ENCODE results near the gene CLEC4F. TPM values are rescaled to one million over a fixed set of nuclear protein-coding genes. Genes with fewer than 3 reads are reported as not detected.

Gene CLEC4F
- total and polyA plus RNA-seq, 2 donors (not counting 3 experiments of a cell fraction or from before 2014, with no cell fraction given) = not detected

GRCh38 chr2:70832386-70832785 is 12.0 kb upstream of the CLEC4F start:
- H3K9me3 ChIP-seq (replicated peaks; ENCODE audit: control insufficient read depth, insufficient read depth, low read length) = no peaks in the 10 kb centered on the region
- no peaks in the 10 kb centered on the region for H4K20me1 ChIP-seq (replicated peaks; ENCODE audit: control insufficient read depth, extremely low read depth, insufficient read depth, low read length)
- BruUV-seq (replicated peaks) = no TSS peak
- dilution Hi-C loops (cut with MboI; ENCODE audit: extremely low pct_ligation_motif_present, low sequenced_read_pairs) = no loop called here
- TF ChIP-seq EZH2 (IDR thresholded peaks at IDR 0.05; ENCODE audit: borderline replicate concordance, low read depth, low read length, severe bottlenecking) = no peak
- TF ChIP-seq JUN (IDR thresholded peaks at IDR 0.05; ENCODE audit: borderline replicate concordance, insufficient read depth, insufficient read length, low read depth) = no peak
- TF ChIP-seq FOS (IDR thresholded peaks at IDR 0.05; ENCODE audit: borderline replicate concordance, insufficient read depth, low read length) = no peak
- no peak for TF ChIP-seq MYC (IDR thresholded peaks at IDR 0.05; ENCODE audit: low read depth, low read length)
- H3K9me1 ChIP-seq (replicated peaks; ENCODE audit: control insufficient read depth, extremely low read depth, insufficient read depth, low read length) = no peaks in the 10 kb centered on the region
- no peak overlapping the region for H3K9ac ChIP-seq (replicated peaks; ENCODE audit: extremely low read depth, insufficient read depth, low read length)
- H3K36me3 ChIP-seq (ENCODE audit: control insufficient read depth in 2 of 2, extremely low read depth in 1 of 2, insufficient read depth in 2 of 2, low read length in 2 of 2) = no peaks in the 10 kb centered on the region
- no peak overlapping the region for H2AFZ ChIP-seq (ENCODE audit: low read depth, low read length)
- peaks cover 2 to 7% of the 10 kb centered on the region in 2 experiments for H3K27me3 ChIP-seq (ENCODE audit: control insufficient read depth in 2 of 2, insufficient read depth in 2 of 2, low read length in 2 of 2)
- no peak overlapping the region for H3K27ac ChIP-seq (ENCODE audit: insufficient read depth, low read depth, low read length)
- H3K4me1 ChIP-seq (ENCODE audit: control insufficient read depth, extremely low read depth, insufficient read depth, low read length) = peaks cover 20% of the 10 kb centered on the region
- no peaks in the 10 kb centered on the region for H3K79me2 ChIP-seq (ENCODE audit: control insufficient read depth, insufficient read depth, low read length)
- H3K4me3 ChIP-seq (replicated peaks in 1 of 3; ENCODE audit: insufficient read depth in 1 of 3, low read depth in 1 of 3, low read length in 3 of 3) = no peak overlapping the region
- H3K4me2 ChIP-seq (ENCODE audit: insufficient read depth, low read length) = no peak overlapping the region
- intact Hi-C loops (cut with micrococcal nuclease) = no loop called here
- FAIRE-seq (no peak), DNase-seq (ENCODE audit: low read depth, low spot score) (no peak)
- CTCF ChIA-PET = no interaction called here
- POLR2A ChIA-PET = no interaction called here

- H3K9me1 ChIP-seq (replicated peaks; ENCODE audit: control insufficient read depth, extremely low read depth, insufficient read depth, low read length) = no peaks in the 10 kb centered on the region
- H3K36me3 ChIP-seq (ENCODE audit: control insufficient read depth in 2 of 2, extremely low read depth in 1 of 2, insufficient read depth in 2 of 2, low read length in 2 of 2) = no peaks in the 10 kb centered on the region
- H3K9me3 ChIP-seq (replicated peaks; ENCODE audit: control insufficient read depth, insufficient read depth, low read length) = no peaks in the 10 kb centered on the region
- peaks cover 20% of the 10 kb centered on the region for H3K4me1 ChIP-seq (ENCODE audit: control insufficient read depth, extremely low read depth, insufficient read depth, low read length)
- no peak overlapping the region for H3K4me2 ChIP-seq (ENCODE audit: insufficient read depth, low read length)
- ChIA-PET POLR2A (no interaction called here), CTCF (no interaction called here)
- intact Hi-C loops (cut with micrococcal nuclease) (no loop called here), dilution Hi-C loops (cut with MboI; ENCODE audit: extremely low pct_ligation_motif_present, low sequenced_read_pairs) (no loop called here)
- H3K79me2 ChIP-seq (ENCODE audit: control insufficient read depth, insufficient read depth, low read length) = no peaks in the 10 kb centered on the region
- H2AFZ ChIP-seq (ENCODE audit: low read depth, low read length) = no peak overlapping the region
- BruUV-seq (replicated peaks) = no TSS peak
- DNase-seq (ENCODE audit: low read depth, low spot score) (peak; percentile 49), FAIRE-seq (peak; percentile 26)
- H3K4me3 ChIP-seq (replicated peaks in 1 of 3; ENCODE audit: insufficient read depth in 1 of 3, low read depth in 1 of 3, low read length in 3 of 3) = no peak overlapping the region
- no peaks in the 10 kb centered on the region for H4K20me1 ChIP-seq (replicated peaks; ENCODE audit: control insufficient read depth, extremely low read depth, insufficient read depth, low read length)
- H3K27me3 ChIP-seq (ENCODE audit: control insufficient read depth in 2 of 2, insufficient read depth in 2 of 2, low read length in 2 of 2) = peaks cover 2 to 7% of the 10 kb centered on the region in 2 experiments
- H3K9ac ChIP-seq (replicated peaks; ENCODE audit: extremely low read depth, insufficient read depth, low read length) = no peak overlapping the region
- no peak overlapping the region for H3K27ac ChIP-seq (ENCODE audit: insufficient read depth, low read depth, low read length)
- TF ChIP-seq POLR2A (IDR thresholded peaks at IDR 0.05; ENCODE audit: low read depth, low read length) (no peak), FOS (IDR thresholded peaks at IDR 0.05; ENCODE audit: borderline replicate concordance, insufficient read depth, low read length) (no peak), POLR2AphosphoS5 (IDR thresholded peaks at IDR 0.05; ENCODE audit: insufficient read depth, low read depth, low read length) (no peak), MYC (IDR thresholded peaks at IDR 0.05; ENCODE audit: low read depth, low read length) (no peak), CTCF (IDR thresholded peaks at IDR 0.05; ENCODE audit: extremely low read depth in 1 of 2, insufficient read depth in 1 of 2, low read depth in 1 of 2, low read length in 2 of 2) (no peak), GATA2 (IDR thresholded peaks at IDR 0.05; ENCODE audit: insufficient read depth, insufficient read length, low read depth, low read length) (no peak), JUN (IDR thresholded peaks at IDR 0.05; ENCODE audit: borderline replicate concordance, insufficient read depth, insufficient read length, low read depth) (no peak), MAX (IDR thresholded peaks at IDR 0.05; ENCODE audit: insufficient read depth, insufficient read length) (no peak), EZH2 (IDR thresholded peaks at IDR 0.05; ENCODE audit: borderline replicate concordance, low read depth, low read length, severe bottlenecking) (no peak)
These were observed 11.5 kb upstream of the CLEC4F start for GRCh38 chr2:70831861-70832260.
